SK-N-SH (cell line): ENCODE data around the gene CLDN18. TPM values are rescaled to one million over a fixed set of nuclear protein-coding genes. Genes with fewer than 3 reads are reported as not detected.

ENCODE experiments used
- CTCF ChIA-PET: fragments of 300-600, 350-600 bp; formaldehyde crosslinking; extraction: SDS; loops from one replicate; lab custom pipeline; 2021; lab: Yijun Ruan, JAX
- POLR2A ChIA-PET: fragments of 350-600 bp; sonication (Branson Sonifier 250); formaldehyde crosslinking; extraction: SDS; loops from one replicate; lab custom pipeline; 2020; ENCODE audit warnings: antibody characterized with exemption, inconsistent platforms; lab: Yijun Ruan, JAX
- DNase-seq: peaks from one replicate; pipeline ENCODE4 v3.0.0; 2012
- H2AFZ ChIP-seq: fragments of 200-600 bp; sonication (generic); 2 replicates; pipeline ENCODE4 v1.8.1; 2016; ENCODE audit warnings: antibody characterized with exemption, mild to moderate bottlenecking, low read depth
- H3F3A ChIP-seq: fragments of 200-600 bp; sonication (generic); replicated peaks from 2 replicates; pipeline ENCODE3; 2016; ENCODE audit warnings: antibody characterized with exemption, mild to moderate bottlenecking; ENCODE audit not compliant: insufficient read depth
- H3K27ac ChIP-seq, 2 experiments: fragments of 200-500 bp in 1 of 2; fragments of 200-600 bp in 1 of 2; sonication (Bioruptor generic) in 1 of 2; sonication (generic), shearing (Covaris generic) in 1 of 2; 2 replicates each; pipeline versions ENCODE4 v1.5.1 to v1.6.1; 2014 to 2016; ENCODE audit warnings: low read depth in 2 of 2, inconsistent platforms in 1 of 2, low read length in 1 of 2, mild to moderate bottlenecking in 1 of 2, mixed read lengths in 1 of 2
- H3K27me3 ChIP-seq: fragments of 200-600 bp; sonication (generic), shearing (Covaris generic); 2 replicates; pipeline ENCODE4 v1.6.1; 2016; ENCODE audit warnings: mixed run types; ENCODE audit not compliant: insufficient read depth
- H3K36me3 ChIP-seq, 2 experiments: fragments of 200-500 bp in 1 of 2; fragments of 200-600 bp in 1 of 2; sonication (Bioruptor generic) in 1 of 2; sonication (generic) in 1 of 2; replicated peaks in 1 of 2; 2 replicates each; pipeline versions ENCODE3 to v1.5.1; 2014 to 2016; ENCODE audit warnings: low read length in 1 of 2, mild to moderate bottlenecking in 1 of 2; ENCODE audit not compliant: insufficient read depth in 2 of 2, control insufficient read depth in 1 of 2
- H3K4me1 ChIP-seq, 2 experiments: fragments of 200-500 bp in 1 of 2; fragments of 200-600 bp in 1 of 2; sonication (Bioruptor generic) in 1 of 2; sonication (generic), shearing (Covaris generic) in 1 of 2; 2 replicates each; pipeline versions ENCODE4 v1.5.1 to v1.6.1; 2014 to 2016; ENCODE audit warnings: low read depth in 1 of 2, low read length in 1 of 2, mixed run types in 1 of 2; ENCODE audit not compliant: insufficient read depth in 2 of 2, control insufficient read depth in 1 of 2
- H3K4me2 ChIP-seq: fragments of 200-600 bp; sonication (generic), shearing (Covaris generic); 2 replicates; pipeline ENCODE4 v1.6.1; 2017; ENCODE audit warnings: mixed run types
- H3K4me3 ChIP-seq, 2 experiments: fragments of 200-500 bp in 1 of 2; fragments of 200-600 bp in 1 of 2; sonication (Bioruptor generic) in 1 of 2; sonication (generic), shearing (Covaris generic) in 1 of 2; 2 replicates each; pipeline versions ENCODE4 v1.5.1 to v1.8.1; 2014 to 2016; ENCODE audit warnings: low read depth in 2 of 2, inconsistent platforms in 1 of 2, low read length in 1 of 2, mild to moderate bottlenecking in 1 of 2, mixed read lengths in 1 of 2, moderate library complexity in 1 of 2
- H3K79me2 ChIP-seq: fragments of 200-600 bp; sonication (generic); 2 replicates; pipeline ENCODE4 v1.8.1; 2017; ENCODE audit warnings: mild to moderate bottlenecking; ENCODE audit not compliant: insufficient read depth
- H3K9ac ChIP-seq: fragments of 200-600 bp; sonication (generic); 2 replicates; pipeline ENCODE4 v1.6.1; 2017; ENCODE audit warnings: mixed run types
- H3K9me2 ChIP-seq: fragments of 200-600 bp; sonication (generic); 2 replicates; pipeline ENCODE4 v1.6.1; 2017; ENCODE audit warnings: mixed run types
- H3K9me3 ChIP-seq: fragments of 200-600 bp; sonication (generic); 2 replicates; pipeline ENCODE4 v1.6.1; 2017; ENCODE audit warnings: mixed run types, mild to moderate bottlenecking, moderate library complexity
- H4K20me1 ChIP-seq: fragments of 200-600 bp; sonication (generic); 2 replicates; pipeline ENCODE4 v1.6.1; 2017; ENCODE audit warnings: mild to moderate bottlenecking, mixed run types; ENCODE audit not compliant: insufficient read depth
- CHD2 ChIP-seq: fragments of 150-350 bp; IDR thresholded peaks from 2 replicates; pipeline ENCODE4 v1.6.1; 2018; ENCODE audit warnings: low read length; ENCODE audit not compliant: partially characterized antibody
- CTCF ChIP-seq: fragments of 200-600 bp; sonication (generic); IDR thresholded peaks from 2 replicates; pipeline ENCODE4 v1.6.1; 2017; ENCODE audit warnings: antibody characterized with exemption, mild to moderate bottlenecking, moderate library complexity
- ELF1 ChIP-seq: IDR thresholded peaks from 2 replicates; pipeline ENCODE4 v1.4.0; 2012
- EZH2phosphoT487 ChIP-seq: fragments of 200-600 bp; sonication (generic); IDR thresholded peaks from 2 replicates; pipeline ENCODE4 v1.6.1; 2017; ENCODE audit warnings: low read depth, mixed run types, mild to moderate bottlenecking, antibody characterized with exemption, moderate library complexity, borderline replicate concordance
- FOXM1 ChIP-seq: IDR thresholded peaks from 2 replicates; pipeline ENCODE4 v1.4.0; 2012; ENCODE audit warnings: low read depth, mild to moderate bottlenecking
- GABPA ChIP-seq: IDR thresholded peaks from 2 replicates; pipeline ENCODE4 v1.4.0; 2012; ENCODE audit warnings: low read depth, mild to moderate bottlenecking
- IRF3 ChIP-seq: fragments of 150-350 bp; IDR thresholded peaks from 2 replicates; pipeline ENCODE4 v1.6.1; 2016; ENCODE audit warnings: mild to moderate bottlenecking, low read depth, low read length
- JUND ChIP-seq: IDR thresholded peaks from 2 replicates; pipeline ENCODE4 v1.4.0; 2012
- MXI1 ChIP-seq: IDR thresholded peaks from 2 replicates; pipeline ENCODE4 v1.6.1; 2012; ENCODE audit warnings: mild to moderate bottlenecking, low read depth, low read length, improper control_type of control experiment
- NRF1 ChIP-seq: IDR thresholded peaks from 2 replicates; pipeline ENCODE4 v1.6.1; 2012; ENCODE audit warnings: low read depth, mild to moderate bottlenecking, low read length
- RAD21 ChIP-seq: IDR thresholded peaks from 2 replicates; pipeline ENCODE4 v1.6.1; 2012; ENCODE audit warnings: mild to moderate bottlenecking, low read length
- RCOR1 ChIP-seq: fragments of 150-350 bp; IDR thresholded peaks from 2 replicates; pipeline ENCODE4 v1.6.1; 2017; ENCODE audit warnings: antibody characterized with exemption, low read length
- RFX5 ChIP-seq: IDR thresholded peaks from 2 replicates; pipeline ENCODE4 v1.6.1; 2012; ENCODE audit warnings: mild to moderate bottlenecking, improper control_type of control experiment, low read length
- SMC3 ChIP-seq: IDR thresholded peaks from 2 replicates; pipeline ENCODE4 v1.6.1; 2012; ENCODE audit warnings: low read depth, low read length, improper control_type of control experiment
- TEAD4 ChIP-seq: IDR thresholded peaks from 2 replicates; pipeline ENCODE4 v1.4.0; 2012; ENCODE audit warnings: mild to moderate bottlenecking, borderline replicate concordance; ENCODE audit not compliant: insufficient read depth
- WGBS: methylation state at CpG from one replicate; pipeline ENCODE4 v1.1.6; 2017; ENCODE audit warnings: low lambda C conversion rate; 5-methylcytosine and 5-hydroxymethylcytosine counted together
- polyA plus RNA-seq, 3 experiments: library from polyadenylated mRNA; depleted of rRNA; stranded (reverse); fragments of >200 nt; gene quantifications; 2 replicates each; pipeline ENCODE4 v1.2.3, GENCODE V29; 2012
- TF ChIP-seq, protein P1 (sequence below): IDR thresholded peaks from 2 replicates; pipeline ENCODE4 v1.4.0; 2012; ENCODE audit warnings: low read depth, borderline replicate concordance

The CLDN18 gene
- polyA plus RNA-seq, 1 of the 3 experiments (the other 2 are of a cell fraction), result not detected

DNA sequence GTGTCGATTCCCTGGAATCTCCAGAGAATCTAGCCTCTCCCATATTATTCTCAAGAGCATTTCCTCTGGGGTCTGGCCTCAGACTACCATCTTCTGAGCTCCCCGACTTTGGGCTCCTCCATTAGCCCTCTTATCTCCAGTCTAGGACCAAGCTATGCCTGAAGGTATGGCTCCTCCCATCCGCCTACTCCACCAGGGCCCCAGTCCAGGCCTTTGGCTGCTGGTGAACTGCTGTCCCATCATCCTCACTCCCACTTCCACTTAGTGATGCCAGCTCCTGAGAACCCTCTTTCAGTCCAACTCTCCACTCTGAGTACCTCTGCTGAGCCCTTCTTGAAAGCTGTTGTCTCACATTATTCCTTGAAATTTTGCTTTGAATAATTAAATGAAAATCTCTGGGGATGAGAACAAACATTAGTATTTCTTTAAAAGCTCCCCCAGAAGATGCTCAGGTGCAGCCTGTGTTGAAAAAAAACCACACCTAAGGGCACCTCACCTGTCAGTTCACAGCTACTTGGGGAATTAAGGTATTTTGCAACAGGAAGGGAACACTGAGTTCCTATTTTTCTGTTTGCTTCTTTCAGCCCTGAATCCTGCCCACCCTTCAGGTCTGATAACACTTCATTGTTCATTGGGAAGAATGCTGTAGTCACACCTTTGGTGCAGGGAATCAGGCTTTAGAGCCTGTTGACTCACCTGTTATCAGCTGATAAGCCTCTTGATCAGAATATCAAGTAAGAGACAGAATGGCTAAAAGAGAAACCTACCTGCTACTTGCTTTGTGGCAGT, 9.5 kb downstream of the CLDN18 start:
- Histone ChIP-seq H3K9me3 (no peaks in the 10 kb centered on the region), H3K4me1 (no peaks in the 10 kb centered on the region), H3K9ac (no peak overlapping the region), H3K27me3 (no peaks in the 10 kb centered on the region), H3K4me2 (no peak overlapping the region), H3K79me2 (no peaks in the 10 kb centered on the region), H3F3A (no peaks in the 10 kb centered on the region), H2AFZ (no peak overlapping the region), H3K9me2 (no peaks in the 10 kb centered on the region), H3K36me3 (peaks cover 0 to 2% of the 10 kb centered on the region in 2 experiments), H3K4me3 (no peak overlapping the region), H3K27ac (no peak overlapping the region), H4K20me1 (no peaks in the 10 kb centered on the region)
- WGBS, result 70% methylated on average over 3 of the region's 3 CpGs
- POLR2A ChIA-PET, result no interaction called here
- no peak for DNase-seq
- TF ChIP-seq MXI1 (no peak), ELF1 (no peak), FOXM1 (no peak), GABPA (no peak), CTCF (no peak)
- TF ChIP-seq, protein P1, sequence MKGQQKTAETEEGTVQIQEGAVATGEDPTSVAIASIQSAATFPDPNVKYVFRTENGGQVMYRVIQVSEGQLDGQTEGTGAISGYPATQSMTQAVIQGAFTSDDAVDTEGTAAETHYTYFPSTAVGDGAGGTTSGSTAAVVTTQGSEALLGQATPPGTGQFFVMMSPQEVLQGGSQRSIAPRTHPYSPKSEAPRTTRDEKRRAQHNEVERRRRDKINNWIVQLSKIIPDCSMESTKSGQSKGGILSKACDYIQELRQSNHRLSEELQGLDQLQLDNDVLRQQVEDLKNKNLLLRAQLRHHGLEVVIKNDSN, result no peak
- CTCF ChIA-PET, result interaction anchor here (1.4 kb wide), 1 partner anchor 33 kb away, joined by 5 read pairs; no protein-coding TSS in a partner anchor

- H3K9me3 ChIP-seq, result no peaks in the 10 kb centered on the region
- no peak for DNase-seq
- no peaks in the 10 kb centered on the region for H4K20me1 ChIP-seq
- ChIA-PET CTCF (interaction anchor here (1.0 kb wide), 1 partner anchor 52 kb away, joined by 3 read pairs; no protein-coding TSS in a partner anchor), POLR2A (no interaction called here)
- no peak overlapping the region for H2AFZ ChIP-seq
- no peaks in the 10 kb centered on the region for H3K9me2 ChIP-seq
- TF ChIP-seq MXI1 (no peak), JUND (no peak), RFX5 (no peak), RCOR1 (no peak), EZH2phosphoT487 (no peak), CHD2 (no peak), SMC3 (no peak), TEAD4 (no peak), ELF1 (no peak), IRF3 (no peak), RAD21 (no peak), NRF1 (no peak)
- no peaks in the 10 kb centered on the region for H3K79me2 ChIP-seq
- no peaks in the 10 kb centered on the region for H3K4me1 ChIP-seq
- H3K27me3 ChIP-seq, result no peaks in the 10 kb centered on the region
- H3K9ac ChIP-seq, result no peak overlapping the region
- H3K4me2 ChIP-seq, result no peak overlapping the region
- 81% methylated on average over 3 of the region's 4 CpGs for WGBS
- H3K36me3 ChIP-seq, result peaks cover 4 to 12% of the 10 kb centered on the region in 2 experiments
- no peak overlapping the region for H3K27ac ChIP-seq
- H3F3A ChIP-seq, result no peaks in the 10 kb centered on the region
- no peak overlapping the region for H3K4me3 ChIP-seq
Observed at GRCh38 chr3:138023754-138024153, 13.8 kb downstream of the CLDN18 start.
